Breast epithelium (tissue), 4 donors: ENCODE results near the gene UMODL1. TPM values are rescaled to one million over a fixed set of nuclear protein-coding genes. Genes with fewer than 3 reads are reported as not detected.
"Not testable (repeated sequence)": the region's sequence is repeated elsewhere in the genome, so short reads cannot be mapped to it uniquely, and the experiment has no call there.

Source experiments
- DNase-seq, 2 donors: peaks; one replicate each; pipeline ENCODE4 v3.0.0-alpha.2; 2019; ENCODE audit warnings: low spot score in 2 of 2
- H3K27ac ChIP-seq, 2 donors: fragments of 200-600 bp; sonication (generic) in 1 of 2; one replicate each; pipeline ENCODE4 v1.5.1; 2016 to 2019; ENCODE audit warnings: mild to moderate bottlenecking in 1 of 2
- H3K27me3 ChIP-seq, 2 donors: fragments of 200-600 bp; sonication (generic) in 1 of 2; one replicate each; pipeline versions ENCODE4 v1.5.1 to v1.6.0; 2017 to 2019; ENCODE audit warnings: control low read depth in 1 of 2, mild to moderate bottlenecking in 1 of 2
- H3K36me3 ChIP-seq: fragments of 200-600 bp; one replicate; pipeline ENCODE4 v1.5.1; 2019
- H3K4me1 ChIP-seq, 2 donors: fragments of 200-600 bp; sonication (generic); one replicate each; pipeline ENCODE4 v1.5.1; 2016 to 2019; ENCODE audit warnings: control low read depth in 1 of 2
- H3K4me3 ChIP-seq, 3 donors: fragments of 200-600 bp; sonication (generic); 1 replicate in 2 of 3; 2 replicates in 1 of 3; pipeline ENCODE4 v1.5.1; 2016 to 2019; ENCODE audit warnings: mild to moderate bottlenecking in 3 of 3, moderate library complexity in 2 of 3
- H3K9me3 ChIP-seq, 2 donors: fragments of 200-600 bp; sonication (generic) in 1 of 2; one replicate each; pipeline ENCODE4 v1.5.1; 2016 to 2019; ENCODE audit warnings: control low read depth in 1 of 2
- POLR2A ChIP-seq: fragments of 450-650 bp; IDR thresholded peaks from one replicate; pipeline ENCODE4 v1.6.1; 2016; ENCODE audit warnings: antibody characterized with exemption, mild to moderate bottlenecking, moderate library complexity
- POLR2AphosphoS5 ChIP-seq, 3 donors: sonication (generic); formaldehyde crosslinking; IDR thresholded peaks; one replicate each; pipeline ENCODE4 v1.6.1; 2017; ENCODE audit warnings: antibody characterized with exemption in 3 of 3
- intact Hi-C: fragments of 100-400 bp; cut with DNase I; formaldehyde crosslinking; loops from one replicate; pipeline ENCODE4 v1.15.1; 2023; ENCODE audit warnings: low total_unique reads
- total RNA-seq, 3 donors: library from RNA; depleted of rRNA; stranded (reverse); fragments of >200 nt; gene quantifications; one replicate each; pipeline ENCODE4 v1.1.0, GENCODE V29; 2016
- TF ChIP-seq, protein P1 (sequence below), 3 donors: fragments of 450-650 bp; IDR thresholded peaks; one replicate each; pipeline ENCODE4 v1.5.1; 2016 to 2017; ENCODE audit warnings: antibody characterized with exemption in 3 of 3, mild to moderate bottlenecking in 3 of 3, moderate library complexity in 3 of 3

The UMODL1 gene
- total RNA-seq, 3 donors from 2014 or later, result not detected

GRCh38 chr21:42112238-42112637 lies 41.1 kb downstream of the UMODL1 start:
- no peaks in the 10 kb centered on the region for H3K27me3 ChIP-seq
- H3K4me3 ChIP-seq, result no peak overlapping the region
- no peaks in the 10 kb centered on the region for H3K9me3 ChIP-seq
- no peaks in the 10 kb centered on the region for H3K36me3 ChIP-seq
- no peak for TF ChIP-seq POLR2AphosphoS5 (IDR thresholded peaks at IDR 0.05)
- TF ChIP-seq, protein P1, sequence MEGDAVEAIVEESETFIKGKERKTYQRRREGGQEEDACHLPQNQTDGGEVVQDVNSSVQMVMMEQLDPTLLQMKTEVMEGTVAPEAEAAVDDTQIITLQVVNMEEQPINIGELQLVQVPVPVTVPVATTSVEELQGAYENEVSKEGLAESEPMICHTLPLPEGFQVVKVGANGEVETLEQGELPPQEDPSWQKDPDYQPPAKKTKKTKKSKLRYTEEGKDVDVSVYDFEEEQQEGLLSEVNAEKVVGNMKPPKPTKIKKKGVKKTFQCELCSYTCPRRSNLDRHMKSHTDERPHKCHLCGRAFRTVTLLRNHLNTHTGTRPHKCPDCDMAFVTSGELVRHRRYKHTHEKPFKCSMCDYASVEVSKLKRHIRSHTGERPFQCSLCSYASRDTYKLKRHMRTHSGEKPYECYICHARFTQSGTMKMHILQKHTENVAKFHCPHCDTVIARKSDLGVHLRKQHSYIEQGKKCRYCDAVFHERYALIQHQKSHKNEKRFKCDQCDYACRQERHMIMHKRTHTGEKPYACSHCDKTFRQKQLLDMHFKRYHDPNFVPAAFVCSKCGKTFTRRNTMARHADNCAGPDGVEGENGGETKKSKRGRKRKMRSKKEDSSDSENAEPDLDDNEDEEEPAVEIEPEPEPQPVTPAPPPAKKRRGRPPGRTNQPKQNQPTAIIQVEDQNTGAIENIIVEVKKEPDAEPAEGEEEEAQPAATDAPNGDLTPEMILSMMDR (IDR thresholded peaks at IDR 0.05), result no peak
- TF ChIP-seq POLR2A, result no peak
- DNase-seq, result no peak
- peaks cover 4 to 10% of the 10 kb centered on the region in 2 donors for H3K4me1 ChIP-seq
- H3K27ac ChIP-seq, result no peak overlapping the region
- intact Hi-C loops, result loop anchor here (10.0 kb wide), 1 partner anchor 97 kb away; the partner anchor contains the start of gene ZBTB21

DNA sequence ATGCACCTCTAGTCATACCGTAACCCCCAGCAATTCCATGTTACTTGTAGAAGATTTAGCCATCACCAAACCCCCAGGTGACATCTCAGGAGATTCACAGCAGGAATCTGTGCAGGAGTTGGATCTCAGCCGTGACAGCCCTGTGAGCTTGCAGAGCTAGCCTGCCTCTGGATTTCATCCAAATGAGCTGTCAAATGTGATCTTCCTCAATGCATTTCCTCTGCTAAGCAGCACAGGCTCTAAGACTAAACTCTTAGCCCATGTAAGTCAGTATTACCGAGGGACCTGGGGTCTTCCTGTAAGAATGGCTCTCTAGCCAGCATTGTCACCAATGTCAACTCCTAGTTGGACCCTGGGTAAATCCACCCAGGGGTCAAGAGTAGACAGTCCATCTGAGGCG lies 41.7 kb downstream of the UMODL1 start:
- no peaks in the 10 kb centered on the region for H3K27me3 ChIP-seq
- no peak overlapping the region for H3K27ac ChIP-seq
- DNase-seq, result no peak
- no peaks in the 10 kb centered on the region for H3K9me3 ChIP-seq
- TF ChIP-seq, protein P1 (IDR thresholded peaks at IDR 0.05), result no peak
- no peak for TF ChIP-seq POLR2AphosphoS5 (IDR thresholded peaks at IDR 0.05)
- no peak for TF ChIP-seq POLR2A
- no peak overlapping the region for H3K4me3 ChIP-seq
- H3K36me3 ChIP-seq, result no peaks in the 10 kb centered on the region
- H3K4me1 ChIP-seq, result peaks cover 4 to 12% of the 10 kb centered on the region in 2 donors
- intact Hi-C loops, result loop anchor here (10.0 kb wide), 1 partner anchor 98 kb away; the partner anchor contains the start of gene ZBTB21

DNA sequence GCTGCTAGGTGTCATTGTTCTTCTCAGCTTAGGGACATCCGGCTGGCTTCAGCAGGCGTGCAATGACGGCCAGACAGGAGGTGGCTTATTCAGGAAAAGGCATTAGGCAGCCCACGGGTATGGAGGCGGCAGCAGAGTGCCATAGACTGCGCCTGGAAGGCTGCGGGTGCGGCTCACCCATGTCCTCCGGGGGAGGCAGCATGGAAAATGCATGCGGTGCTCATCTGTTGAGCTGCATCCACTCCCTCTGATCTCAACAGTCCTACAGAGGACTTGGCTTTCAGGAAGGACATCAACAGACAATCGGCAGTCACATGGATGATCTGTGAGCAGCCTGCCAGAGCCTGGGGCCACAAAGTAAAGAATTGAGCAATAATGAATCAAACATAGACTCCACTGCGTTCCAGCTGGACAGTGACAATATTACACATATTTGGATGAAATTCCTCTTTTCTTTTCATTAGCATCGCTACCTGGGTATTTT lies 42.9 kb downstream of the UMODL1 start:
- peak; percentile 77 to 85 for DNase-seq
- Histone ChIP-seq H3K4me3 (peak overlapping the region in 1 of 3 donors; percentile 56), H3K27me3 (no peaks in the 10 kb centered on the region), H3K4me1 (peaks cover 4 to 12% of the 10 kb centered on the region in 2 donors), H3K27ac (peak overlapping the region; percentile 58 to 69), H3K36me3 (no peaks in the 10 kb centered on the region), H3K9me3 (no peaks in the 10 kb centered on the region)
- intact Hi-C loops, result loop anchor here (10.0 kb wide), 1 partner anchor 99 kb away; the partner anchor contains the start of gene ZBTB21
- TF ChIP-seq, protein P1 (IDR thresholded peaks at IDR 0.05), result peak; percentile 70 to 85 (median 83)
- TF ChIP-seq POLR2A (no peak), POLR2AphosphoS5 (IDR thresholded peaks at IDR 0.05) (peak in 2 of 3 donors; percentile 61 to 70)

DNA sequence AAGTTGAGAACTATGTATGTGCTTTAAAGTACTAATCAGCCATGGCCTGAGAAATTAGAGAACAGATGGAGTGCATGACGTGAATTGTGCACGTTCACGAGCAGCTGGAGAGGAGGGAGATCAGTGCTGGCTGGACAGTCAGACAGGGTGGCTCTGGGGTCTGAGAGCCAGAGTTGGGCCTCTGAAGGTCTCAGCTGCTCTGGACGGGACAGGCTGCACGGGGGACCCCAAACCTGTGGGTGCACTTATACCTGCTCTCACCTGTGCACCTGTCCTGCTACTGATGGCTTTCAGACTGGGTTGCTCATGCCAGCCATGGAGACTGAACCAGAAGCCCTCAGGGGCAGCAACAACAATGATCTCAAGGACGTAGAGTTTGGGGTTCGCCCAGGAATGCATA lies 43.5 kb downstream of the UMODL1 start:
- no peak overlapping the region for H3K4me3 ChIP-seq
- no peak overlapping the region for H3K27ac ChIP-seq
- H3K9me3 ChIP-seq, result no peaks in the 10 kb centered on the region
- DNase-seq, result no peak
- TF ChIP-seq POLR2AphosphoS5 (IDR thresholded peaks at IDR 0.05), result no peak
- TF ChIP-seq, protein P1 (IDR thresholded peaks at IDR 0.05), result no peak
- no peak for TF ChIP-seq POLR2A
- H3K36me3 ChIP-seq, result no peaks in the 10 kb centered on the region
- H3K27me3 ChIP-seq, result no peaks in the 10 kb centered on the region
- H3K4me1 ChIP-seq, result peaks cover 4 to 12% of the 10 kb centered on the region in 2 donors
- intact Hi-C loops, result loop anchor here (10.0 kb wide), 1 partner anchor 100 kb away; the partner anchor contains the start of gene ZBTB21

DNA sequence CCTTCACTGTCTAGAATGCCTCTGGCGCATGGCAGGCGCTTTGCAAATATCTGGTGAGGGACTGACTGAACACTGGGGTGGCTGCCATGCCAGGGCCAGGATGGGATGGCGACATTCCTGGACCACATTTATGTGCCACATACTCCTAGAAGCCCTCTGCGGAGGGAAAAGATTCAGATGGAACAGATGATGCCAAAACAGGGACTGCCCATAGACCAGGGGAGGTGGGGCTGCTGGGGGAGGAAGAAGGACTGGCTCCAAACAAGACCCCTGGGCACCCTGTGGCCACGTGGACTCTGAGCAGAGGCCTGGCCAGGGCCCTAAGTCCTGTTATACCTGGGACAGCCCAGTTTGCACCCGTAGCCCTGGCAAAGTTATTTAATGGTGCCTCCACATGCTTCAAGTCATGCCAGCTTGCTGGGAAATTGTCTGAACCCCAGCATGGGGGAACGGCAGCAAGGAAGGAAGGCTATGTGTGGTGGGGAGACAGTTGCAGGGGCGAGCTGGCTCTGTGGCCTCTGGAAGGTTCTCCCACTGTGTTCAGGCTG lies 44.1 kb downstream of the UMODL1 start:
- Histone ChIP-seq H3K4me1 (peaks cover 4 to 12% of the 10 kb centered on the region in 2 donors), H3K27me3 (no peaks in the 10 kb centered on the region), H3K4me3 (no peak overlapping the region), H3K9me3 (no peaks in the 10 kb centered on the region), H3K27ac (no peak overlapping the region), H3K36me3 (no peaks in the 10 kb centered on the region)
- TF ChIP-seq, protein P1 (IDR thresholded peaks at IDR 0.05), result no peak
- TF ChIP-seq POLR2A (no peak), POLR2AphosphoS5 (IDR thresholded peaks at IDR 0.05) (no peak)
- intact Hi-C loops, result loop anchor here (10.0 kb wide), 1 partner anchor 100 kb away; the partner anchor contains the start of gene ZBTB21
- no peak for DNase-seq

- intact Hi-C loops, result loop anchor here (10.0 kb wide), 1 partner anchor 102 kb away; the partner anchor contains the start of gene ZBTB21
- H3K4me3 ChIP-seq, H3K9me3 ChIP-seq, H3K27me3 ChIP-seq, DNase-seq, H3K27ac ChIP-seq, H3K36me3 ChIP-seq: not testable (repeated sequence)
- H3K4me1 ChIP-seq, result peaks cover 4 to 16% of the 10 kb centered on the region in 2 donors
Observed at GRCh38 chr21:42116551-42116950, 45.4 kb downstream of the UMODL1 start.
